Keratinocyte (primary cell): ENCODE data around the gene ING5. TPM values are rescaled to one million over a fixed set of nuclear protein-coding genes. Genes with fewer than 3 reads are reported as not detected.

Experiments
- DNase-seq: peaks from one replicate; pipeline ENCODE4 v3.0.0-alpha.2; 2011; ENCODE audit warnings: low read depth, missing footprints, low spot score
- FAIRE-seq: peaks from 2 replicates; lab custom pipeline; 2011; peaks lifted over from hg19 to GRCh38; lab: Jason Lieb, UNC
- H2AFZ ChIP-seq: 2 replicates; pipeline ENCODE4 v1.6.0; 2012; ENCODE audit warnings: low read length, control low read depth, inconsistent platforms; ENCODE audit not compliant: control insufficient read depth
- H3K27ac ChIP-seq: 2 replicates; pipeline ENCODE4 v1.5.1; 2011; ENCODE audit warnings: low read length; ENCODE audit not compliant: control insufficient read depth, insufficient read depth
- H3K27me3 ChIP-seq: 3 replicates; pipeline ENCODE4 v1.6.0; 2011; ENCODE audit warnings: low read length; ENCODE audit not compliant: control insufficient read depth, insufficient read depth; ENCODE audit errors: extremely low read depth
- H3K36me3 ChIP-seq, 2 experiments: 2 replicates in 1 of 2; 3 replicates in 1 of 2; pipeline ENCODE4 v1.5.1; 2011; ENCODE audit warnings: low read length in 2 of 2, mild to moderate bottlenecking in 1 of 2; ENCODE audit not compliant: control insufficient read depth in 2 of 2, insufficient read depth in 2 of 2; ENCODE audit errors: extremely low read depth in 1 of 2
- H3K4me1 ChIP-seq: 3 replicates; pipeline ENCODE4 v1.5.1; 2011; ENCODE audit warnings: low read length; ENCODE audit not compliant: control insufficient read depth, insufficient read depth; ENCODE audit errors: extremely low read depth
- H3K4me2 ChIP-seq: 3 replicates; pipeline ENCODE4 v1.6.0; 2011; ENCODE audit warnings: low read depth, low read length; ENCODE audit not compliant: control insufficient read depth, insufficient read depth; ENCODE audit errors: extremely low read depth
- H3K4me3 ChIP-seq, 3 experiments: fragments of 200-600 bp in 1 of 3; sonication (generic) in 1 of 3; 2 replicates in 2 of 3; 3 replicates in 1 of 3; pipeline ENCODE4 v1.5.1; 2011 to 2016; ENCODE audit warnings: low read length in 3 of 3, mild to moderate bottlenecking in 3 of 3, control low read depth in 2 of 3, inconsistent platforms in 1 of 3, low read depth in 1 of 3, mixed read lengths in 1 of 3, mixed run types in 1 of 3, moderate library complexity in 1 of 3; ENCODE audit not compliant: control insufficient read depth in 2 of 3, insufficient read depth in 2 of 3; ENCODE audit errors: extremely low read depth in 1 of 3
- H3K79me2 ChIP-seq: 2 replicates; pipeline ENCODE4 v1.6.0; 2012; ENCODE audit warnings: low read length; ENCODE audit not compliant: control insufficient read depth, insufficient read depth
- H3K9ac ChIP-seq: 3 replicates; pipeline ENCODE4 v1.6.0; 2011; ENCODE audit warnings: low read length; ENCODE audit not compliant: control insufficient read depth, insufficient read depth; ENCODE audit errors: extremely low read depth
- H3K9me1 ChIP-seq: 3 replicates; pipeline ENCODE4 v1.6.0; 2011; ENCODE audit warnings: low read length; ENCODE audit not compliant: control insufficient read depth, insufficient read depth; ENCODE audit errors: extremely low read depth
- H3K9me3 ChIP-seq: 2 replicates; pipeline ENCODE4 v1.5.1; 2012; ENCODE audit warnings: low read depth, low read length; ENCODE audit not compliant: control insufficient read depth
- H4K20me1 ChIP-seq: 3 replicates; pipeline ENCODE4 v1.6.0; 2011; ENCODE audit warnings: low read length; ENCODE audit not compliant: control insufficient read depth, insufficient read depth; ENCODE audit errors: extremely low read depth
- CTCF ChIP-seq, 3 experiments: IDR thresholded peaks in 1 of 3; conservative IDR thresholded peaks in 1 of 3; optimal IDR thresholded peaks in 1 of 3; 2 replicates in 2 of 3; 3 replicates in 1 of 3; pipeline versions ENCODE3 to v1.5.1; 2011; ENCODE audit warnings: low read length in 3 of 3, mild to moderate bottlenecking in 3 of 3, moderate library complexity in 2 of 3, control low read depth in 1 of 3, inconsistent platforms in 1 of 3; ENCODE audit not compliant: insufficient read depth in 2 of 3; ENCODE audit errors: extremely low read depth in 1 of 3
- EZH2 ChIP-seq: IDR thresholded peaks from one replicate; pipeline ENCODE4 v1.6.1; 2012; ENCODE audit warnings: inconsistent platforms, mild to moderate bottlenecking, low read length, moderate library complexity
- dilution Hi-C: fragments of 300-500 bp; cut with MboI; formaldehyde crosslinking; loops from one replicate; pipeline ENCODE4 v1.7.0; 2020; ENCODE audit warnings: low sequenced_read_pairs; ENCODE audit not compliant: extremely low pct_ligation_motif_present
- polyA plus RNA-seq, 5 experiments: library from polyadenylated mRNA; depleted of rRNA in 3 of 5; stranded (reverse) in 3 of 5; stranded (forward) in 1 of 5; unstranded in 1 of 5; fragments of >200 nt; gene quantifications; 1 replicate in 1 of 5; 2 replicates in 3 of 5; 3 replicates in 1 of 5; pipeline versions ENCODE4 v1.2.1 to v1.2.3, GENCODE V29; 2011 to 2012; ENCODE audit warnings: missing spikeins in 2 of 5, low read depth in 1 of 5, low replicate concordance in 1 of 5

ING5 gene
- polyA plus RNA-seq, 1 donor (not counting 4 experiments of a cell fraction or from before 2014, with no cell fraction given): 19.1 TPM

GRCh38 chr2:241721852-241722251 is 20.0 kb downstream of the ING5 start:
- no peaks in the 10 kb centered on the region for H3K27me3 ChIP-seq
- H3K4me2 ChIP-seq: no peak overlapping the region
- no peaks in the 10 kb centered on the region for H3K9me1 ChIP-seq
- no peak overlapping the region for H3K9ac ChIP-seq
- dilution Hi-C loops: no loop called here
- DNase-seq (no peak), FAIRE-seq (no peak)
- TF ChIP-seq CTCF (optimal IDR thresholded peaks at IDR 0.05 in 1 of 3, IDR thresholded peaks at IDR 0.05 in 1 of 3, conservative IDR thresholded peaks at IDR 0.05 in 1 of 3; ENCODE audit: extremely low read depth in 1 of 3, insufficient read depth in 2 of 3, low read length in 3 of 3) (no peak), EZH2 (no peak)
- H2AFZ ChIP-seq: no peak overlapping the region
- no peak overlapping the region for H3K4me3 ChIP-seq
- H3K36me3 ChIP-seq: peaks cover 8 to 17% of the 10 kb centered on the region in 2 experiments
- no peaks in the 10 kb centered on the region for H3K79me2 ChIP-seq
- no peaks in the 10 kb centered on the region for H3K9me3 ChIP-seq
- H4K20me1 ChIP-seq: no peaks in the 10 kb centered on the region
- H3K4me1 ChIP-seq: no peaks in the 10 kb centered on the region
- H3K27ac ChIP-seq: no peak overlapping the region

- no peak overlapping the region for H3K4me2 ChIP-seq
- no peak for TF ChIP-seq CTCF (optimal IDR thresholded peaks at IDR 0.05 in 1 of 3, IDR thresholded peaks at IDR 0.05 in 1 of 3, conservative IDR thresholded peaks at IDR 0.05 in 1 of 3; ENCODE audit: extremely low read depth in 1 of 3, insufficient read depth in 2 of 3, low read length in 3 of 3)
- no peak for TF ChIP-seq EZH2
- dilution Hi-C loops: no loop called here
- DNase-seq: no peak
- H3K27me3 ChIP-seq: no peaks in the 10 kb centered on the region
- H4K20me1 ChIP-seq: no peaks in the 10 kb centered on the region
- no peak overlapping the region for H3K27ac ChIP-seq
- no peak overlapping the region for H3K9ac ChIP-seq
- H3K36me3 ChIP-seq: peaks cover 8 to 17% of the 10 kb centered on the region in 2 experiments
- no peaks in the 10 kb centered on the region for H3K9me1 ChIP-seq
- H3K79me2 ChIP-seq: no peaks in the 10 kb centered on the region
- no peak for FAIRE-seq
- no peak overlapping the region for H2AFZ ChIP-seq
- no peaks in the 10 kb centered on the region for H3K9me3 ChIP-seq
- no peaks in the 10 kb centered on the region for H3K4me1 ChIP-seq
- H3K4me3 ChIP-seq: no peak overlapping the region
Measured at GRCh38 chr2:241722896-241723454, 21.1 kb downstream of the ING5 start.
